SK-N-SH (cell line): ENCODE data around the gene VEGFA. TPM values are rescaled to one million over a fixed set of nuclear protein-coding genes. Genes with fewer than 3 reads are reported as not detected.

Experiments
- CTCF ChIA-PET: fragments of 300-600, 350-600 bp; formaldehyde crosslinking; extraction: SDS; loops from one replicate; lab custom pipeline; 2021; lab: Yijun Ruan, JAX
- POLR2A ChIA-PET: fragments of 350-600 bp; sonication (Branson Sonifier 250); formaldehyde crosslinking; extraction: SDS; loops from one replicate; lab custom pipeline; 2020; ENCODE audit warnings: antibody characterized with exemption, inconsistent platforms; lab: Yijun Ruan, JAX
- DNase-seq: peaks from one replicate; pipeline ENCODE4 v3.0.0; 2012
- H2AFZ ChIP-seq: fragments of 200-600 bp; sonication (generic); 2 replicates; pipeline ENCODE4 v1.8.1; 2016; ENCODE audit warnings: antibody characterized with exemption, mild to moderate bottlenecking, low read depth
- H3F3A ChIP-seq: fragments of 200-600 bp; sonication (generic); replicated peaks from 2 replicates; pipeline ENCODE3; 2016; ENCODE audit warnings: antibody characterized with exemption, mild to moderate bottlenecking; ENCODE audit not compliant: insufficient read depth
- H3K27ac ChIP-seq, 2 experiments: fragments of 200-500 bp in 1 of 2; fragments of 200-600 bp in 1 of 2; sonication (Bioruptor generic) in 1 of 2; sonication (generic), shearing (Covaris generic) in 1 of 2; 2 replicates each; pipeline versions ENCODE4 v1.5.1 to v1.6.1; 2014 to 2016; ENCODE audit warnings: low read depth in 2 of 2, inconsistent platforms in 1 of 2, low read length in 1 of 2, mild to moderate bottlenecking in 1 of 2, mixed read lengths in 1 of 2
- H3K27me3 ChIP-seq: fragments of 200-600 bp; sonication (generic), shearing (Covaris generic); 2 replicates; pipeline ENCODE4 v1.6.1; 2016; ENCODE audit warnings: mixed run types; ENCODE audit not compliant: insufficient read depth
- H3K36me3 ChIP-seq, 2 experiments: fragments of 200-500 bp in 1 of 2; fragments of 200-600 bp in 1 of 2; sonication (Bioruptor generic) in 1 of 2; sonication (generic) in 1 of 2; replicated peaks in 1 of 2; 2 replicates each; pipeline versions ENCODE3 to v1.5.1; 2014 to 2016; ENCODE audit warnings: low read length in 1 of 2, mild to moderate bottlenecking in 1 of 2; ENCODE audit not compliant: insufficient read depth in 2 of 2, control insufficient read depth in 1 of 2
- H3K4me1 ChIP-seq, 2 experiments: fragments of 200-500 bp in 1 of 2; fragments of 200-600 bp in 1 of 2; sonication (Bioruptor generic) in 1 of 2; sonication (generic), shearing (Covaris generic) in 1 of 2; 2 replicates each; pipeline versions ENCODE4 v1.5.1 to v1.6.1; 2014 to 2016; ENCODE audit warnings: low read depth in 1 of 2, low read length in 1 of 2, mixed run types in 1 of 2; ENCODE audit not compliant: insufficient read depth in 2 of 2, control insufficient read depth in 1 of 2
- H3K4me2 ChIP-seq: fragments of 200-600 bp; sonication (generic), shearing (Covaris generic); 2 replicates; pipeline ENCODE4 v1.6.1; 2017; ENCODE audit warnings: mixed run types
- H3K4me3 ChIP-seq, 2 experiments: fragments of 200-500 bp in 1 of 2; fragments of 200-600 bp in 1 of 2; sonication (Bioruptor generic) in 1 of 2; sonication (generic), shearing (Covaris generic) in 1 of 2; 2 replicates each; pipeline versions ENCODE4 v1.5.1 to v1.8.1; 2014 to 2016; ENCODE audit warnings: low read depth in 2 of 2, inconsistent platforms in 1 of 2, low read length in 1 of 2, mild to moderate bottlenecking in 1 of 2, mixed read lengths in 1 of 2, moderate library complexity in 1 of 2
- H3K79me2 ChIP-seq: fragments of 200-600 bp; sonication (generic); 2 replicates; pipeline ENCODE4 v1.8.1; 2017; ENCODE audit warnings: mild to moderate bottlenecking; ENCODE audit not compliant: insufficient read depth
- H3K9ac ChIP-seq: fragments of 200-600 bp; sonication (generic); 2 replicates; pipeline ENCODE4 v1.6.1; 2017; ENCODE audit warnings: mixed run types
- H3K9me2 ChIP-seq: fragments of 200-600 bp; sonication (generic); 2 replicates; pipeline ENCODE4 v1.6.1; 2017; ENCODE audit warnings: mixed run types
- H3K9me3 ChIP-seq: fragments of 200-600 bp; sonication (generic); 2 replicates; pipeline ENCODE4 v1.6.1; 2017; ENCODE audit warnings: mixed run types, mild to moderate bottlenecking, moderate library complexity
- H4K20me1 ChIP-seq: fragments of 200-600 bp; sonication (generic); 2 replicates; pipeline ENCODE4 v1.6.1; 2017; ENCODE audit warnings: mild to moderate bottlenecking, mixed run types; ENCODE audit not compliant: insufficient read depth
- ELF1 ChIP-seq: IDR thresholded peaks from 2 replicates; pipeline ENCODE4 v1.4.0; 2012
- FOXM1 ChIP-seq: IDR thresholded peaks from 2 replicates; pipeline ENCODE4 v1.4.0; 2012; ENCODE audit warnings: low read depth, mild to moderate bottlenecking
- GATA2 ChIP-seq: sonication (generic); formaldehyde crosslinking; IDR thresholded peaks from 2 replicates; pipeline ENCODE4 v1.5.0; 2020; ENCODE audit warnings: mild to moderate bottlenecking, missing genetic modification reagents
- MXI1 ChIP-seq: IDR thresholded peaks from 2 replicates; pipeline ENCODE4 v1.6.1; 2012; ENCODE audit warnings: mild to moderate bottlenecking, low read depth, low read length, improper control_type of control experiment
- POLR2AphosphoS5 ChIP-seq: IDR thresholded peaks from 2 replicates; pipeline ENCODE4 v1.6.1; 2012; ENCODE audit warnings: low read depth, low read length
- RXRA ChIP-seq: IDR thresholded peaks from 2 replicates; pipeline ENCODE4 v1.4.0; 2012; ENCODE audit warnings: low read depth, mild to moderate bottlenecking, borderline replicate concordance
- TAF1 ChIP-seq: IDR thresholded peaks from 2 replicates; pipeline ENCODE4 v1.6.1; 2012; ENCODE audit warnings: low read depth, mild to moderate bottlenecking, low read length, moderate library complexity, borderline replicate concordance
- TCF12 ChIP-seq: IDR thresholded peaks from 2 replicates; pipeline ENCODE4 v1.4.0; 2012
- TEAD4 ChIP-seq: IDR thresholded peaks from 2 replicates; pipeline ENCODE4 v1.4.0; 2012; ENCODE audit warnings: mild to moderate bottlenecking, borderline replicate concordance; ENCODE audit not compliant: insufficient read depth
- USF2 ChIP-seq: fragments of 150-350 bp; IDR thresholded peaks from 2 replicates; pipeline ENCODE4 v1.6.1; 2017; ENCODE audit warnings: antibody characterized with exemption, low read length, low read depth, borderline replicate concordance
- YY1 ChIP-seq: IDR thresholded peaks from 2 replicates; pipeline ENCODE4 v1.4.0; 2012; ENCODE audit warnings: low read depth, mild to moderate bottlenecking
- ZBTB33 ChIP-seq: IDR thresholded peaks from 2 replicates; pipeline ENCODE4 v1.4.0; 2012; ENCODE audit warnings: low read depth, borderline replicate concordance
- WGBS: methylation state at CpG from one replicate; pipeline ENCODE4 v1.1.6; 2017; ENCODE audit warnings: low lambda C conversion rate; 5-methylcytosine and 5-hydroxymethylcytosine counted together
- polyA plus RNA-seq, 3 experiments: library from polyadenylated mRNA; depleted of rRNA; stranded (reverse); fragments of >200 nt; gene quantifications; 2 replicates each; pipeline ENCODE4 v1.2.3, GENCODE V29; 2012
- TF ChIP-seq, protein P1 (sequence below): IDR thresholded peaks from 2 replicates; pipeline ENCODE4 v1.4.0; 2012; ENCODE audit warnings: low read depth, borderline replicate concordance
- TF ChIP-seq, protein P2 (sequence below): IDR thresholded peaks from 2 replicates; pipeline ENCODE4 v1.6.1; 2012; ENCODE audit warnings: mild to moderate bottlenecking, low read depth, low read length, moderate library complexity
- TF ChIP-seq, protein P3 (sequence below): IDR thresholded peaks from 2 replicates; pipeline ENCODE4; 2012

Gene VEGFA
- polyA plus RNA-seq, 1 of the 3 experiments (the other 2 are of a cell fraction): 81.0 TPM

GRCh38 chr6:43725643-43726580, 44.1 kb upstream of the VEGFA start (continued):
- no peak for TF ChIP-seq MXI1

GRCh38 chr6:43727634-43728033, 42.4 kb upstream of the VEGFA start:
- no peak for DNase-seq
- Histone ChIP-seq H3K9me3 (peaks cover 12% of the 10 kb centered on the region), H3K4me3 (no peak overlapping the region), H3K9me2 (no peaks in the 10 kb centered on the region), H3K4me1 (peaks cover 0 to 13% of the 10 kb centered on the region in 2 experiments; a peak in 2 of 4 replicates), H3K79me2 (no peaks in the 10 kb centered on the region), H3F3A (no peaks in the 10 kb centered on the region), H3K27me3 (no peaks in the 10 kb centered on the region), H3K9ac (no peak overlapping the region), H2AFZ (no peak overlapping the region), H3K27ac (no peak overlapping the region), H3K4me2 (no peak overlapping the region), H3K36me3 (no peaks in the 10 kb centered on the region), H4K20me1 (no peaks in the 10 kb centered on the region)
- TF ChIP-seq FOXM1: no peak
- TF ChIP-seq ELF1: no peak
- TF ChIP-seq TEAD4: no peak
- TF ChIP-seq ZBTB33: no peak
- WGBS: 26% methylated on average over 3 of the region's 3 CpGs
- CTCF ChIA-PET: interaction anchor here (1.2 to 1.3 kb wide), 2 partner anchors 45 to 223 kb away, joined by 3 read pairs; no protein-coding TSS in a partner anchor
- POLR2A ChIA-PET: no interaction called here

- Histone ChIP-seq H3K9me3 (peaks cover 12% of the 10 kb centered on the region), H4K20me1 (no peaks in the 10 kb centered on the region), H3K4me1 (peaks cover 0 to 13% of the 10 kb centered on the region in 2 experiments; a peak in 2 of 4 replicates), H3K27ac (no peak overlapping the region), H2AFZ (no peak overlapping the region), H3K4me2 (no peak overlapping the region), H3K9me2 (no peaks in the 10 kb centered on the region), H3K79me2 (no peaks in the 10 kb centered on the region), H3F3A (no peaks in the 10 kb centered on the region), H3K9ac (no peak overlapping the region), H3K36me3 (no peaks in the 10 kb centered on the region), H3K27me3 (no peaks in the 10 kb centered on the region), H3K4me3 (no peak overlapping the region)
- 57% methylated on average over 2 of the region's 2 CpGs for WGBS
- DNase-seq: no peak
- ChIA-PET CTCF (interaction anchor here (0.6 to 1.3 kb wide), 4 partner anchors 44 to 615 kb away, joined by 3 to 4 read pairs (median 3); no protein-coding TSS in a partner anchor), POLR2A (no interaction called here)
- TF ChIP-seq POLR2AphosphoS5 (no peak), YY1 (no peak), TAF1 (no peak), USF2 (no peak), MXI1 (no peak), RXRA (no peak), GATA2 (CRISPR knock-in tag) (no peak), TCF12 (no peak)
- TF ChIP-seq, protein P1, sequence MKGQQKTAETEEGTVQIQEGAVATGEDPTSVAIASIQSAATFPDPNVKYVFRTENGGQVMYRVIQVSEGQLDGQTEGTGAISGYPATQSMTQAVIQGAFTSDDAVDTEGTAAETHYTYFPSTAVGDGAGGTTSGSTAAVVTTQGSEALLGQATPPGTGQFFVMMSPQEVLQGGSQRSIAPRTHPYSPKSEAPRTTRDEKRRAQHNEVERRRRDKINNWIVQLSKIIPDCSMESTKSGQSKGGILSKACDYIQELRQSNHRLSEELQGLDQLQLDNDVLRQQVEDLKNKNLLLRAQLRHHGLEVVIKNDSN: no peak
- TF ChIP-seq, protein P2, sequence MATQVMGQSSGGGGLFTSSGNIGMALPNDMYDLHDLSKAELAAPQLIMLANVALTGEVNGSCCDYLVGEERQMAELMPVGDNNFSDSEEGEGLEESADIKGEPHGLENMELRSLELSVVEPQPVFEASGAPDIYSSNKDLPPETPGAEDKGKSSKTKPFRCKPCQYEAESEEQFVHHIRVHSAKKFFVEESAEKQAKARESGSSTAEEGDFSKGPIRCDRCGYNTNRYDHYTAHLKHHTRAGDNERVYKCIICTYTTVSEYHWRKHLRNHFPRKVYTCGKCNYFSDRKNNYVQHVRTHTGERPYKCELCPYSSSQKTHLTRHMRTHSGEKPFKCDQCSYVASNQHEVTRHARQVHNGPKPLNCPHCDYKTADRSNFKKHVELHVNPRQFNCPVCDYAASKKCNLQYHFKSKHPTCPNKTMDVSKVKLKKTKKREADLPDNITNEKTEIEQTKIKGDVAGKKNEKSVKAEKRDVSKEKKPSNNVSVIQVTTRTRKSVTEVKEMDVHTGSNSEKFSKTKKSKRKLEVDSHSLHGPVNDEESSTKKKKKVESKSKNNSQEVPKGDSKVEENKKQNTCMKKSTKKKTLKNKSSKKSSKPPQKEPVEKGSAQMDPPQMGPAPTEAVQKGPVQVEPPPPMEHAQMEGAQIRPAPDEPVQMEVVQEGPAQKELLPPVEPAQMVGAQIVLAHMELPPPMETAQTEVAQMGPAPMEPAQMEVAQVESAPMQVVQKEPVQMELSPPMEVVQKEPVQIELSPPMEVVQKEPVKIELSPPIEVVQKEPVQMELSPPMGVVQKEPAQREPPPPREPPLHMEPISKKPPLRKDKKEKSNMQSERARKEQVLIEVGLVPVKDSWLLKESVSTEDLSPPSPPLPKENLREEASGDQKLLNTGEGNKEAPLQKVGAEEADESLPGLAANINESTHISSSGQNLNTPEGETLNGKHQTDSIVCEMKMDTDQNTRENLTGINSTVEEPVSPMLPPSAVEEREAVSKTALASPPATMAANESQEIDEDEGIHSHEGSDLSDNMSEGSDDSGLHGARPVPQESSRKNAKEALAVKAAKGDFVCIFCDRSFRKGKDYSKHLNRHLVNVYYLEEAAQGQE: no peak
- TF ChIP-seq, protein P3, sequence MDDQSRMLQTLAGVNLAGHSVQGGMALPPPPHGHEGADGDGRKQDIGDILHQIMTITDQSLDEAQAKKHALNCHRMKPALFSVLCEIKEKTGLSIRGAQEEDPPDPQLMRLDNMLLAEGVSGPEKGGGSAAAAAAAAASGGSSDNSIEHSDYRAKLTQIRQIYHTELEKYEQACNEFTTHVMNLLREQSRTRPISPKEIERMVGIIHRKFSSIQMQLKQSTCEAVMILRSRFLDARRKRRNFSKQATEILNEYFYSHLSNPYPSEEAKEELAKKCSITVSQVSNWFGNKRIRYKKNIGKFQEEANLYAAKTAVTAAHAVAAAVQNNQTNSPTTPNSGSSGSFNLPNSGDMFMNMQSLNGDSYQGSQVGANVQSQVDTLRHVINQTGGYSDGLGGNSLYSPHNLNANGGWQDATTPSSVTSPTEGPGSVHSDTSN: no peak
These were observed 41.4 kb upstream of the VEGFA start for GRCh38 chr6:43728586-43728985.
